ENCODE results near the gene SH2D3A.

Gene SH2D3A

DNA sequence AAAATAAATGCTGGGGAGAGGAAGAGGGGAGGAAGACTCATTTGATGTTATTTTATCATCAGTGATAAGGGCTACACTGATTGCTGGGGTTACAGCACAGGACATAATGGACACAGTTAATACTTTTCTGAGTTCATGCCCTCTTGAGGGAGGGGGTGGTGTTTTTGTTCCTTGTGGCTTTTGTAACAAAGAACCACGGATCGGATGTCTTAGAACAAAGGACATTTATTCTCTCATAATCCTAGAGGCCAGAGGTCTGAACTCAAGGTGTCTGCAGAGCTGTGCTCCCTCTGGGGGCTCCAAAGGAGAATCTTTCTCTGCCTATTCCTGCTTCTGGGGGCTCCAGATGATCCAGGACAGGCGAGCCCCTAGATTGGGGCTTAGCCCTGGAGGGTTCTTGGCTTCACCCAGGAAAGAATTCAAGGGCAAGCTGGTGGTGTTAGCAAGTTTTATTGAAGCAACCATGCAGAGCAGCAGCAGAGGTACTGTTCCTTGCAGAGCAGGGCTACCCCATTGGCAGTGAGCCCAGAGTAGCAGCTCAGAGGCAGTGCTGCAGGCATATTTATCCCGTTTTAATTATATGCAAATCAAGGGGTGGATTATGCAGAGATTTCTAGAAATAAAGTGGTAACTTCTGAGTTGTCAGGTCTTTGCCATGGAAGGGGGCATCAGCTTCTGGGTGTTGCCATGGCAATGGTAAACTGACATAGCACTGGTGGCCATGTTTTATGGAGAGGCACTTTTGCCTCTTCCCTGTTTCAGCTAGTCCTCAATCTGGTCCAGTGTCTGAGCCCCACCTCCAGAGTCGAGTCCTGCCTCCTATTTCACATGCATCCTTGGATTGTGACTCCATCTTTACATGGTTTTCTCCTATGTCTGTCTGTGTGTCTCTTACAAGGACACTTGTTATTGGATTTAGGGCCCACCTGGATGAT lies 23.2 kb upstream of the SH2D3A start:
- peaks cover 11% of the 10 kb centered on the region for H3K36me3 ChIP-seq (replicated peaks; ENCODE audit: insufficient read depth, low read length)
- DNase-seq, result peak; percentile 40
- H3K4me1 ChIP-seq (ENCODE audit: low read length), result peaks cover 15% of the 10 kb centered on the region
- TF ChIP-seq EZH2 (optimal IDR thresholded peaks at IDR 0.05; ENCODE audit: low read depth, low read length) (no peak), EZH2phosphoT487 (IDR thresholded peaks at IDR 0.05; ENCODE audit: low read length) (no peak)
- TF ChIP-seq, protein P1, sequence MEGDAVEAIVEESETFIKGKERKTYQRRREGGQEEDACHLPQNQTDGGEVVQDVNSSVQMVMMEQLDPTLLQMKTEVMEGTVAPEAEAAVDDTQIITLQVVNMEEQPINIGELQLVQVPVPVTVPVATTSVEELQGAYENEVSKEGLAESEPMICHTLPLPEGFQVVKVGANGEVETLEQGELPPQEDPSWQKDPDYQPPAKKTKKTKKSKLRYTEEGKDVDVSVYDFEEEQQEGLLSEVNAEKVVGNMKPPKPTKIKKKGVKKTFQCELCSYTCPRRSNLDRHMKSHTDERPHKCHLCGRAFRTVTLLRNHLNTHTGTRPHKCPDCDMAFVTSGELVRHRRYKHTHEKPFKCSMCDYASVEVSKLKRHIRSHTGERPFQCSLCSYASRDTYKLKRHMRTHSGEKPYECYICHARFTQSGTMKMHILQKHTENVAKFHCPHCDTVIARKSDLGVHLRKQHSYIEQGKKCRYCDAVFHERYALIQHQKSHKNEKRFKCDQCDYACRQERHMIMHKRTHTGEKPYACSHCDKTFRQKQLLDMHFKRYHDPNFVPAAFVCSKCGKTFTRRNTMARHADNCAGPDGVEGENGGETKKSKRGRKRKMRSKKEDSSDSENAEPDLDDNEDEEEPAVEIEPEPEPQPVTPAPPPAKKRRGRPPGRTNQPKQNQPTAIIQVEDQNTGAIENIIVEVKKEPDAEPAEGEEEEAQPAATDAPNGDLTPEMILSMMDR (IDR thresholded peaks at IDR 0.05; ENCODE audit: low read length), result no peak
- no peak overlapping the region for H3K27ac ChIP-seq (ENCODE audit: low read length)
- H3K4me2 ChIP-seq (ENCODE audit: low read depth, low read length), result no peak overlapping the region
- H3K79me2 ChIP-seq (ENCODE audit: low read length), result peaks cover 93% of the 10 kb centered on the region
- H3F3A ChIP-seq (ENCODE audit: insufficient read depth, low read length), result peaks cover 8% of the 10 kb centered on the region; the same call in 1 of the 2 replicates
- H3K9me2 ChIP-seq (replicated peaks; ENCODE audit: insufficient read depth, low read length), result no peaks in the 10 kb centered on the region
- H4K20me1 ChIP-seq (ENCODE audit: insufficient read depth, low read length), result no peaks in the 10 kb centered on the region
- no peaks in the 10 kb centered on the region for H3K27me3 ChIP-seq (replicated peaks; ENCODE audit: insufficient read depth, low read length)
- no peak overlapping the region for H2AFZ ChIP-seq (ENCODE audit: low read length)
- H3K4me3 ChIP-seq (ENCODE audit: low read length), result no peak overlapping the region
- no peaks in the 10 kb centered on the region for H3K9me3 ChIP-seq (replicated peaks; ENCODE audit: insufficient read depth, low read length)
- H3K9ac ChIP-seq (ENCODE audit: low read length), result no peak overlapping the region

DNA sequence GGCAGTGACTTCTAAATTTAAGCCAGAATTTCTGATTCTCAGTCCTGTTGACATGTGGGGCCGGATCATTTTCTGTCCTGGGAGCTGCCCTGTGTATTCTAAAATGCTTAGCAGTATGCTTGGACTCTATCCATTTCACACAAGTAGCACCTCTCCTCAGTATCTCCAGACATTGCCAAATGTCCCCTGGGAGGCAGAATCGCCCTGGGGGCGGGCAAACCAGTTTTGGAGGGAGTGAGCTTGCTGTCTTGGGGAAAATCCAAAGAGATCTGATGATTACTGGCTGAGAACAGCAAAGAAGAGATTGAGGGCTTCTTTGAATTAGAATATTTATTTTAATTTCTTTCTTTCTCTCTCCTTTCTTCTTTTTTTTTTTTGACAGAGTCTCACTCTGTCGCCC lies 21.7 kb upstream of the SH2D3A start:
- H3K79me2 ChIP-seq (ENCODE audit: low read length), result peaks cover 93% of the 10 kb centered on the region
- 0 out of 2 replicates have a peak, but pooled peaks cover 4% of the 10 kb centered on the region for H3K36me3 ChIP-seq (replicated peaks; ENCODE audit: insufficient read depth, low read length)
- H3K9me2 ChIP-seq (replicated peaks; ENCODE audit: insufficient read depth, low read length), result no peaks in the 10 kb centered on the region
- H3K4me3 ChIP-seq (ENCODE audit: low read length), result no peak overlapping the region; the same call in 1 of the 2 replicates
- H2AFZ ChIP-seq (ENCODE audit: low read length), result no peak overlapping the region
- peaks cover 15% of the 10 kb centered on the region for H3K4me1 ChIP-seq (ENCODE audit: low read length)
- no peak for TF ChIP-seq EZH2phosphoT487 (IDR thresholded peaks at IDR 0.05; ENCODE audit: low read length)
- no peak for TF ChIP-seq EZH2 (optimal IDR thresholded peaks at IDR 0.05; ENCODE audit: low read depth, low read length)
- TF ChIP-seq, protein P1 (IDR thresholded peaks at IDR 0.05; ENCODE audit: low read length), result no peak
- H3K27ac ChIP-seq (ENCODE audit: low read length), result peak overlapping the region; percentile 48; the same call in 1 of the 2 replicates
- peaks cover 8% of the 10 kb centered on the region; the same call in 1 of the 2 replicates for H3F3A ChIP-seq (ENCODE audit: insufficient read depth, low read length)
- DNase-seq, result no peak
- H3K9me3 ChIP-seq (replicated peaks; ENCODE audit: insufficient read depth, low read length), result no peaks in the 10 kb centered on the region
- H3K4me2 ChIP-seq (ENCODE audit: low read depth, low read length), result peak overlapping the region; percentile 4; the same call in 1 of the 2 replicates
- no peaks in the 10 kb centered on the region for H3K27me3 ChIP-seq (replicated peaks; ENCODE audit: insufficient read depth, low read length)
- H4K20me1 ChIP-seq (ENCODE audit: insufficient read depth, low read length), result no peaks in the 10 kb centered on the region
- no peak overlapping the region; the same call in 1 of the 2 replicates for H3K9ac ChIP-seq (ENCODE audit: low read length)

DNA sequence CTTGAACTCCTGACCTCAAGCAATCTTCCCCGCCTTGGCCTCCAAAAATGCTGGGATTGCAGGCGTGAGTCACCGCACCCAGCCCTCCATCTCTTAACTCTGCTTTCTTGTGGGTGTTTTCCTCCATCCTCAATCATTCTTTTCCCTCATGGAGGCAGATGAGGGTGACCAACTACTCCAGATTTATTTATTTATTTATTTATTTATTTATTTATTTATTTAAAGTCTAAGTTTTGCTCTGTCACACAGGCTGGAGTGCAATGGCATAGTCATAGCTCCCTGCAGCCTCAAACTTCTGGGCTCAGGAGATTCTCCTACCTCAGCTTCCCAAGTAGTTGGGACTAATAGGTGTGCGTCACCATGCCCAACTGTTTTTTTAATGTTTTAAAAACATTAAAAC lies 20.2 kb upstream of the SH2D3A start:
- Histone ChIP-seq H3K9ac (ENCODE audit: low read length) (no peak overlapping the region), H3K4me1 (ENCODE audit: low read length) (peaks cover 20% of the 10 kb centered on the region), H3K9me3 (replicated peaks; ENCODE audit: insufficient read depth, low read length) (no peaks in the 10 kb centered on the region), H3K4me3 (ENCODE audit: low read length) (no peak overlapping the region), H3K79me2 (ENCODE audit: low read length) (peaks cover 94% of the 10 kb centered on the region), H4K20me1 (ENCODE audit: insufficient read depth, low read length) (no peaks in the 10 kb centered on the region), H2AFZ (ENCODE audit: low read length) (no peak overlapping the region), H3K9me2 (replicated peaks; ENCODE audit: insufficient read depth, low read length) (no peaks in the 10 kb centered on the region), H3K27me3 (replicated peaks; ENCODE audit: insufficient read depth, low read length) (no peaks in the 10 kb centered on the region), H3F3A (ENCODE audit: insufficient read depth, low read length) (peaks cover 8% of the 10 kb centered on the region; the same call in 1 of the 2 replicates), H3K27ac (ENCODE audit: low read length) (no peak overlapping the region), H3K36me3 (replicated peaks; ENCODE audit: insufficient read depth, low read length) (0 out of 2 replicates have a peak, but pooled peaks cover 4% of the 10 kb centered on the region), H3K4me2 (ENCODE audit: low read depth, low read length) (no peak overlapping the region)
- TF ChIP-seq EZH2phosphoT487 (IDR thresholded peaks at IDR 0.05; ENCODE audit: low read length) (no peak), EZH2 (optimal IDR thresholded peaks at IDR 0.05; ENCODE audit: low read depth, low read length) (no peak)
- TF ChIP-seq, protein P1 (IDR thresholded peaks at IDR 0.05; ENCODE audit: low read length), result no peak
- no peak for DNase-seq
